Uterine smooth muscle cell (primary cell): ENCODE data around the gene SH3D21. TPM values are rescaled to one million over a fixed set of nuclear protein-coding genes. Genes with fewer than 3 reads are reported as not detected.

Source experiments
- total RNA-seq: library from RNA; depleted of rRNA; stranded (reverse); fragments of >200 nt; gene quantifications from 2 replicates; pipeline ENCODE4 v1.2.3, GENCODE V29; 2014

SH3D21 gene
- total RNA-seq = 3.1 and 6.2 TPM in 2 replicates

DNA sequence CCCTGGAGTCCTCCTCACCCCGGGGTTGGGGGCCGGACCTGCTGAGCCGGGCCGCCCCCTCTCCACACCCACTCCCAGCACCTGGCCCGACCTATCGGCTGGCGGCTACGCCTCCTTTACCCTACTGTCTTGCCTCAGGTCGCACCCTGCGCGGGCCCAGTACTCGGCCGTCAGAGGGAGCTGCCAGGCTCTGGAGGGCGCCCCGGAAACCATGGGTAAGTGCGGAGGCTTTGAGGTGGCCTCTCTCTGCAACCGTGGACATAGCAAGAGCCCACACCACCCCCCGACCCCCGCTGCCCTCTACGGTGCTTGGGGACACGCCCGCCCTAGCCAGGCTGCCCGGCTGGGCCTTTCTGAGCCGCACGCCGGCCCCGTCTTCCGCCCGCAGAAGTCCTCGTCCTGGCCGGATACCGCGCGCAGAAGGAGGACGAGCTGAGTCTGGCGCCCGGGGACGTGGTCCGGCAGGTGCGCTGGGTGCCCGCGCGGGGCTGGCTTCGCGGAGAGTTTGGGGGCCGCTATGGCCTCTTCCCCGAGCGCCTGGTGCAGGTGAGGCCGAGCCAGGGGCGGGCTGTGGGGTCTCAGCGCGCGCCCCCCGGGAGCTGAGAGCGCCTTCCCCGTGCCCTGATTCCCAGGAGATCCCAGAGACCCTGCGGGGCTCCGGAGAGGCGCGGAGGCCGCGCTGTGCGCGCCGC, at the start of gene SH3D21:
Gene SH3D21, plus strand, starts transcription at position 159 of the 692 bp plus-strand sequence. Its CDS starts 53 bp downstream, at position 212.

DNA sequence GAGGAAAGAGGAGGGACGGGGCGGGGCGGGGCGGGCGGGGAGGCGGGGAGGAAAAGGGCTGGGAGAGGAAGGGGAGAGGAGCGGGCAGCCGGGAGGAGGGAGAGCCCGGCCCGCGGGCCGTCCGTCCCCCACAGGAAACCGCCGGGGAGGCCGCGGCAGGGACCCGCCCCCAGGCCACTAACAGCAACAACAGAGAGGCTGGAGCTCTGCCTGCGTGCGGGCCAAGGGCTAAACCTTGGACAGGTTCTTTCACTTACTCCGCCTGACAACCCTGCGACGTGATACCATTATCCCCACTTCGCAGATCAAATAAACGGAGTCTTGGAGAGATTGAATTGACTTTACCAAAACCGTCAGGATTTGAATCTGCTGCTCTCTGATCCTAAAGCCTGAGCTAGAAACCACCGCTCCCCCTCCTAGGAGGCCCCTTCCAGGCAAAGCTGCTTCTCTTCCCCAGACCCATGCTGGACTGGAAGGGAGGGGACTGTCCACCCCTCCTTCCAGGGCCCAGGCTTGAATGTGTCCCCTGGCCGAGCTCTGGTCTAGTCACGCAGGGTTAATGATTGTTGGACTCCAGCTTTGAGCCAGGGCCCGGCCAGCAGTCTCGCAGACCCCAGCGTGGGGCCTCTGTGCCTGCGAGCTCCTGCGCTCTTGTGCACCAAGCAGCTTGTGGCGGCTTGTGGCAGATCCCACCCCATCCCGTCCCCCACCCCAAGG, 17.6 kb downstream of the SH3D21 start, which contains the start of gene EVA1B:
Gene EVA1B, minus strand, starts transcription at position 10 of the 717 bp plus-strand sequence. CDS start 608 bp downstream, outside the sequence.

Other genes starting within 250 kb of the SH3D21 start
- gene TEKT2, start 222.3 kb upstream of the SH3D21 start, total RNA-seq = 0.11 and 0.12 TPM in 2 replicates
- gene ADPRS, start 217.5 kb upstream of the SH3D21 start, total RNA-seq = 48.9 and 53.1 TPM in 2 replicates
- gene COL8A2, start 181.1 kb upstream of the SH3D21 start, total RNA-seq = 5.0 and 12.5 TPM in 2 replicates
- gene TRAPPC3, start 156.9 kb upstream of the SH3D21 start, total RNA-seq = 84.1 and 100 TPM in 2 replicates
- gene MAP7D1, start 150.2 kb upstream of the SH3D21 start, total RNA-seq = 93.0 and 97.9 TPM in 2 replicates
- 84.1 and 146 TPM in 2 replicates for gene THRAP3, start 81.9 kb upstream of the SH3D21 start, total RNA-seq
- gene EVA1B, start 17.3 kb downstream of the SH3D21 start, total RNA-seq = 233 and 252 TPM in 2 replicates
- gene STK40, start 79.6 kb downstream of the SH3D21 start, total RNA-seq = 17.6 and 19.9 TPM in 2 replicates
- gene LSM10, start 91.5 kb downstream of the SH3D21 start, total RNA-seq = 9.5 and 12.0 TPM in 2 replicates
- 7.7 and 15.5 TPM in 2 replicates for gene OSCP1, start 144.1 kb downstream of the SH3D21 start, total RNA-seq
- gene MRPS15, start 158.0 kb downstream of the SH3D21 start, total RNA-seq = 64.0 and 90.6 TPM in 2 replicates
- gene CSF3R, start 176.5 kb downstream of the SH3D21 start, total RNA-seq = 0.11 and 0.12 TPM in 2 replicates